ENCODE results near the gene DAB2IP.

The DAB2IP gene

DNA sequence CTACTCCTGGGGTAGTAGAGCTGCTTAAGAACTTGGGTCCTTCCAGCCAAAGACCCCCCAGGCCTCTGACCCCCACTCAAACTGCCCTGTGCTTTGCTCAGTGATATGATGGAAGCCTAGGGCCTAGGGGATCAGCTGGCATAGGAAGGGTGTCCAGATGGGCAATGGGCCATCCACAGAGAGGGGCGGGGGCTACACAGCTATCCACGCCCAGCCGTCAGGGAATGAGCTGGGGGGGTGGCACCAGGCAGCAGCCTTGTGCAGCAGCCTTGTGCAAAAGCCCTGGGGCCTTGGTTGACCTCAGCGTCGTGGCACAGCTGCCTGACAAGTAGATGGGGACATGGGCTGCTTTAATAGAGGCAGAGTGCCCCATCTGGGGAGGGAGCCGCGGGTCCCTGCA lies 43.2 kb downstream of the DAB2IP start:
- no peak overlapping the region for H3K4me3 ChIP-seq
- H3K27ac ChIP-seq: peak overlapping the region in 1 of 2 donors; percentile 62
- no peak for DNase-seq (ENCODE audit: low spot score)
- TF ChIP-seq, protein P1, sequence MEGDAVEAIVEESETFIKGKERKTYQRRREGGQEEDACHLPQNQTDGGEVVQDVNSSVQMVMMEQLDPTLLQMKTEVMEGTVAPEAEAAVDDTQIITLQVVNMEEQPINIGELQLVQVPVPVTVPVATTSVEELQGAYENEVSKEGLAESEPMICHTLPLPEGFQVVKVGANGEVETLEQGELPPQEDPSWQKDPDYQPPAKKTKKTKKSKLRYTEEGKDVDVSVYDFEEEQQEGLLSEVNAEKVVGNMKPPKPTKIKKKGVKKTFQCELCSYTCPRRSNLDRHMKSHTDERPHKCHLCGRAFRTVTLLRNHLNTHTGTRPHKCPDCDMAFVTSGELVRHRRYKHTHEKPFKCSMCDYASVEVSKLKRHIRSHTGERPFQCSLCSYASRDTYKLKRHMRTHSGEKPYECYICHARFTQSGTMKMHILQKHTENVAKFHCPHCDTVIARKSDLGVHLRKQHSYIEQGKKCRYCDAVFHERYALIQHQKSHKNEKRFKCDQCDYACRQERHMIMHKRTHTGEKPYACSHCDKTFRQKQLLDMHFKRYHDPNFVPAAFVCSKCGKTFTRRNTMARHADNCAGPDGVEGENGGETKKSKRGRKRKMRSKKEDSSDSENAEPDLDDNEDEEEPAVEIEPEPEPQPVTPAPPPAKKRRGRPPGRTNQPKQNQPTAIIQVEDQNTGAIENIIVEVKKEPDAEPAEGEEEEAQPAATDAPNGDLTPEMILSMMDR (IDR thresholded peaks at IDR 0.05): no peak

DNA sequence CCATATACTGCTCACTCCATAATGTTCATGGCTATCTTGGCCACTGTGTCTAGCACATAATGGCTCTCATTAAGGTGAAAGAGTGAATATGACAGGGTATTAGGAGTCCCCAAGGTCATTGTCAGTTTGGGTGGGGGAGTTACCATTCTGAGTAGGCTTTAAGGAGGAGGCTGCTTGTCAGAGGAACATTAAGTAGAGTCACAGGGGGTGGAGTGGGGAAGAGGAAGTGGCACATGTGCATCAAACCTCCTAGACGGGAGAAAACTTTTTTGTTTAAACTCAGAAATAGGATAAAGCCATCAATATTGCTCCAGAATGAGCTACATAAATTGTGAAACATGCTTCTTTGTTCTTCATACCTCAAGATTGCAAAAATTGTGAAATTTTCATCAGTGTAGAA lies 45.5 kb downstream of the DAB2IP start:
- no peak for DNase-seq (ENCODE audit: low spot score)
- H3K4me3 ChIP-seq: no peak overlapping the region
- H3K27ac ChIP-seq: no peak overlapping the region
- TF ChIP-seq, protein P1 (IDR thresholded peaks at IDR 0.05): no peak

DNA sequence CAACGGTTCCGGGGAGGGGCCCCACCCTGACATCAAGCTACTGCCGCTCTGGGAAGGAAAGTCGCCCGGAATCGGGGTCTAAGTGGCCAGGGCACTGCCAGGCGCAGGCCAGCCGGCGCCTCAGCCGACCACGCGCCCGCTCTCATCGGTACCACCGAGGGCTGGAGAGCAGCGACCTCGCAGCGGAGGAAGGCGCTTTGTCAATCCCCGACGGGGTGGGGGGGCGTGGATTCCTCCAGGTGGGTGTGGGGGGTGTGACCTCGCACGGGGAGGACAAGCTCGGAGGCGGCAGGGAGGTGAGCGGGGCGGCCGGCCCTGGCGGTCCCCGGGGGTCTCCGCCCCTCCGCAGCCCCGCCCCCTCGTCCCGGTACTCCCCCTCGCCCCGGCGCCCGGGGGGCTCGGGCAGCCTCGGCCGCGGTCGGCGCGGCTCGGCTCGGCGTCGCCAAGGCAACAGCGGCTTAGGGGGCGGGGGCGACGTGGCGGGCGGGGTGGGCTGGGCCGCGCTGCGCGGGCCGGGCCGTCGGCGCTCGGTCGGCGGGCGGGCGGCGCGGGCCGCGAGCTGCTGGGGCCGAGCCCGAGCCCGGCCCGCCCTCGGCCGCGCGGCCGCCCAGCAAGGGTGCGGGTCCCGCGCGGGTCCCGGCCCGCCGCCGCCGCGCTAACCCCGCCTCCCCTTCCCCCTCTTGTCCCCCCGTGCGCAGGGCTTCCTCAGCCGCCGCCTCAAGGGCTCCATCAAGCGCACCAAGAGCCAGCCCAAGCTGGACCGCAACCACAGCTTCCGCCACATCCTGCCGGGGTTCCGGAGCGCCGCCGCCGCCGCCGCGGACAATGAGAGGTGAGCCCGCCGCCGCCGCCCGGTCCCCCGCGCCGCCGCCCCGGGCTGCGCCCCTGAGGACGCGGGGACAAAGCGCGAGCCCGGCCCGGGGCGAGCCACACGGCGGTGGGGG lies 47.5 kb downstream of the DAB2IP start:
- no peak for DNase-seq (ENCODE audit: low spot score)
- Histone ChIP-seq H3K4me3 (peak overlapping the region; percentile 82), H3K27ac (peak overlapping the region; percentile 58 to 75)
- TF ChIP-seq, protein P1 (IDR thresholded peaks at IDR 0.05): no peak

DNA sequence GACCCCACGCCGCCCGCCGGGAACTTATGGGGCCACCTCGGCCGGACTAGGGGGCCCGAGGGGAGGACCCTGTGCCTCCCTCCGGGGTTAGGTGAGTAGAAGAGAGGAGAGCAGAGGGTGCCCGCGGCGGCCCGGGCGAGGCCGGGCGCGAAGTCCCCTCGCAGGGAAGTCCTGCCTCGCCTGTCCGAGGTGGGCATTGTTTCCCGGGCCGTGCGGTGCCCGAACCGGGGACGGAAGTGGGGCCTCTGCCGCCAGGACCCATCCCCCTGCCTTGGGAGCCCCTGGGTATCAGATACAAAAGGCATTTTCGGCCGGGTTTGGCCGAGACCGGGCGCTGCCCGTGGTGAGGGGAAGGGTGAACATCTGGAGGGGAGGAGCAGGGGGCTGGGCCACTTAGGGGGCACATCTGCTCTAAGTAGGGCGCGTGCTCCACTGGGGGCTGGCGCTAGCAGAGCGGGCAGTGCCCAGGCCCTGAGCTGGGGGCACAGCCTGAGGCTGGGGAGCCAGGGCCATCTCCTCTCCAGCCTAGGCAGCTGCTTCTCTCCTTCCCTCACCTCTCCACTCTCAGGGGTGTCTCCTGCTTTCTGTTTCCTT lies 48.2 kb downstream of the DAB2IP start:
- Histone ChIP-seq H3K27ac (peak overlapping the region; percentile 58 to 75), H3K4me3 (peak overlapping the region; percentile 82)
- TF ChIP-seq, protein P1 (IDR thresholded peaks at IDR 0.05): no peak
- no peak for DNase-seq (ENCODE audit: low spot score)

GRCh38 chr9:121700165-121700831 lies 48.9 kb downstream of the DAB2IP start:
- Histone ChIP-seq H3K4me3 (peak overlapping the region; percentile 82), H3K27ac (peak overlapping the region; percentile 58 to 75)
- DNase-seq (ENCODE audit: low spot score): no peak
- TF ChIP-seq, protein P1 (IDR thresholded peaks at IDR 0.05): peak; percentile 47

- TF ChIP-seq, protein P1 (IDR thresholded peaks at IDR 0.05): no peak
- Histone ChIP-seq H3K27ac (peak overlapping the region in 1 of 2 donors; percentile 75), H3K4me3 (peak overlapping the region; percentile 82)
- no peak for DNase-seq (ENCODE audit: low spot score)
Observed at GRCh38 chr9:121700832-121701419, 49.5 kb downstream of the DAB2IP start.

Measured in coronary artery (tissue), 2 donors.